Colonic mucosa (tissue), 4 donors: Measurements from ENCODE around the gene NPHS1. TPM values are rescaled to one million over a fixed set of nuclear protein-coding genes. Genes with fewer than 3 reads are reported as not detected.

ENCODE experiments used
- DNase-seq: peaks from one replicate; pipeline ENCODE4 v3.0.0-alpha.2; 2020
- H3K27ac ChIP-seq: fragments of 200-600 bp; one replicate; pipeline ENCODE4 v1.8.0; 2021
- H3K27me3 ChIP-seq: fragments of 200-600 bp; one replicate; pipeline ENCODE4 v1.8.0; 2021
- H3K36me3 ChIP-seq: fragments of 200-600 bp; one replicate; pipeline ENCODE4 v1.8.0; 2021
- H3K4me1 ChIP-seq: fragments of 200-600 bp; one replicate; pipeline ENCODE4 v1.8.0; 2021; ENCODE audit warnings: mild to moderate bottlenecking
- H3K4me3 ChIP-seq: fragments of 200-600 bp; one replicate; pipeline ENCODE4 v1.8.0; 2021
- H3K9ac ChIP-seq, 2 donors: one replicate each; pipeline ENCODE4 v1.7.0; 2013; ENCODE audit warnings: control low read depth in 2 of 2, low read depth in 2 of 2, low read length in 2 of 2
- H3K9me3 ChIP-seq: fragments of 200-600 bp; one replicate; pipeline ENCODE4 v1.8.0; 2021
- CTCF ChIP-seq: fragments of 200-600 bp; IDR thresholded peaks from one replicate; pipeline ENCODE4 v1.8.0; 2022; ENCODE audit warnings: antibody characterized with exemption, mild to moderate bottlenecking
- intact Hi-C: fragments of 100-400 bp; cut with DNase I; formaldehyde crosslinking; loops from one replicate; pipeline ENCODE4 v1.14.1; 2022
- total RNA-seq, 2 donors: library from RNA; stranded (reverse); fragmentation: NEBNext Ultra II Directional in 1 of 2; extraction: Animal tissue kit (Norgen Biotek cat#: 25700) in 1 of 2; gene quantifications; one replicate each; pipeline ENCODE4 v1.2.1, GENCODE V29; 2021
- donor health status: healthy.
- donor health status: DM: no; HTN: no; CAD: no.
- donor health status: DM: no; HTN: no; CAD: no.

NPHS1 gene
- total RNA-seq, 2 donors from 2014 or later = not detected

- no peak overlapping the region for H3K4me3 ChIP-seq
- H3K27me3 ChIP-seq = peaks cover 26% of the 10 kb centered on the region
- no peak for DNase-seq
- no peaks in the 10 kb centered on the region for H3K4me1 ChIP-seq
- TF ChIP-seq CTCF = no peak
- H3K36me3 ChIP-seq = no peaks in the 10 kb centered on the region
- H3K27ac ChIP-seq = no peak overlapping the region
- H3K9me3 ChIP-seq = no peaks in the 10 kb centered on the region
- intact Hi-C loops = no loop called here
- no peak overlapping the region for H3K9ac ChIP-seq
Measured at GRCh38 chr19:35860818-35861639, 8.7 kb upstream of the NPHS1 start.

GRCh38 chr19:35860436-35860817, 8.1 kb upstream of the NPHS1 start:
- Histone ChIP-seq H3K9ac (no peak overlapping the region), H3K9me3 (no peaks in the 10 kb centered on the region), H3K36me3 (no peaks in the 10 kb centered on the region), H3K4me1 (no peaks in the 10 kb centered on the region), H3K4me3 (no peak overlapping the region), H3K27me3 (peaks cover 30% of the 10 kb centered on the region), H3K27ac (no peak overlapping the region)
- no peak for DNase-seq
- TF ChIP-seq CTCF = no peak
- intact Hi-C loops = no loop called here

- no peak for TF ChIP-seq CTCF
Measured at GRCh38 chr19:35859414-35859813, 7.1 kb upstream of the NPHS1 start.

GRCh38 chr19:35858311-35858710, 6.0 kb upstream of the NPHS1 start:
- Histone ChIP-seq H3K36me3 (no peaks in the 10 kb centered on the region), H3K27me3 (peaks cover 30% of the 10 kb centered on the region), H3K4me1 (no peaks in the 10 kb centered on the region), H3K27ac (no peak overlapping the region), H3K9ac (no peak overlapping the region), H3K9me3 (no peaks in the 10 kb centered on the region), H3K4me3 (no peak overlapping the region)
- no peak for DNase-seq
- TF ChIP-seq CTCF = no peak
- intact Hi-C loops = no loop called here

More at GRCh38 chr19:35859414-35859813, 7.1 kb upstream of the NPHS1 start:
- H3K27me3 ChIP-seq = peaks cover 30% of the 10 kb centered on the region
- H3K36me3 ChIP-seq = no peaks in the 10 kb centered on the region
- intact Hi-C loops = no loop called here
- no peak for DNase-seq
- H3K4me3 ChIP-seq = no peak overlapping the region
- H3K9me3 ChIP-seq = no peaks in the 10 kb centered on the region
- H3K4me1 ChIP-seq = no peaks in the 10 kb centered on the region
- no peak overlapping the region for H3K27ac ChIP-seq
- H3K9ac ChIP-seq = no peak overlapping the region

GRCh38 chr19:35856546-35857149, 4.3 kb upstream of the NPHS1 start, which contains the start of gene KIRREL2:
TSS of gene KIRREL2 (plus strand) at chr19:35856911. CDS start at chr19:35857120, 209 bp downstream.
- no peaks in the 10 kb centered on the region for H3K9me3 ChIP-seq
- DNase-seq = no peak
- intact Hi-C loops = no loop called here
- H3K27me3 ChIP-seq = peaks cover 35% of the 10 kb centered on the region
- no peak for TF ChIP-seq CTCF
- H3K36me3 ChIP-seq = no peaks in the 10 kb centered on the region
- peak within 1 kb of the TSS; percentile 34 for H3K4me3 ChIP-seq
- H3K4me1 ChIP-seq = no peaks in the 10 kb centered on the region
- H3K27ac ChIP-seq = no peak within 1 kb of the TSS
- peak within 1 kb of the TSS in 1 of 2 donors; percentile 35 for H3K9ac ChIP-seq
